GM12872 (cell line): ENCODE measurements around the gene IGDCC3.

ENCODE experiments used
- TF ChIP-seq, protein P1 (sequence below): IDR thresholded peaks from 3 replicates; pipeline ENCODE4 v1.5.1; 2011; ENCODE audit warnings: low read depth, mild to moderate bottlenecking, low read length, moderate library complexity; ENCODE audit not compliant: insufficient read depth

Gene IGDCC3

DNA sequence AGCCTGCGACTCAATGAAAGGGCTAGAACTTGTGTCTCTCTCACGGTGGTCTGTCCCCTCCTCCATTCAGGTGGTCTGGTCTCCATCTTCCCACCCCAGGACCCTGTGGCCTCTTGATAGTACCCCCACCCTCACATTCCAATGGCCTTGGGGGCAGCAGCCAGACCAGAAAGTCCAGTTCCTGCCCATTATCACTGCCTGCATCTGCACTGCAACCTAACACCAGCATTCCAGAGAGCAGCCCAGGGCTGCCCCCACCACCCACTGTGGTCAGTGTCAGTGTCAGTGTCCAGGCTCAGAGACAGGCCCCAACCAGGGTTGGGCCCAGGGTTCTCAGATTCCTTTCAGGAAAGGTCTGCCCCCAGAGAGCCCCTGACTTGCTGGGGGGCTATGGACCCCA lies 12.6 kb downstream of the IGDCC3 start:
- TF ChIP-seq, protein P1, sequence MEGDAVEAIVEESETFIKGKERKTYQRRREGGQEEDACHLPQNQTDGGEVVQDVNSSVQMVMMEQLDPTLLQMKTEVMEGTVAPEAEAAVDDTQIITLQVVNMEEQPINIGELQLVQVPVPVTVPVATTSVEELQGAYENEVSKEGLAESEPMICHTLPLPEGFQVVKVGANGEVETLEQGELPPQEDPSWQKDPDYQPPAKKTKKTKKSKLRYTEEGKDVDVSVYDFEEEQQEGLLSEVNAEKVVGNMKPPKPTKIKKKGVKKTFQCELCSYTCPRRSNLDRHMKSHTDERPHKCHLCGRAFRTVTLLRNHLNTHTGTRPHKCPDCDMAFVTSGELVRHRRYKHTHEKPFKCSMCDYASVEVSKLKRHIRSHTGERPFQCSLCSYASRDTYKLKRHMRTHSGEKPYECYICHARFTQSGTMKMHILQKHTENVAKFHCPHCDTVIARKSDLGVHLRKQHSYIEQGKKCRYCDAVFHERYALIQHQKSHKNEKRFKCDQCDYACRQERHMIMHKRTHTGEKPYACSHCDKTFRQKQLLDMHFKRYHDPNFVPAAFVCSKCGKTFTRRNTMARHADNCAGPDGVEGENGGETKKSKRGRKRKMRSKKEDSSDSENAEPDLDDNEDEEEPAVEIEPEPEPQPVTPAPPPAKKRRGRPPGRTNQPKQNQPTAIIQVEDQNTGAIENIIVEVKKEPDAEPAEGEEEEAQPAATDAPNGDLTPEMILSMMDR, result no peak

DNA sequence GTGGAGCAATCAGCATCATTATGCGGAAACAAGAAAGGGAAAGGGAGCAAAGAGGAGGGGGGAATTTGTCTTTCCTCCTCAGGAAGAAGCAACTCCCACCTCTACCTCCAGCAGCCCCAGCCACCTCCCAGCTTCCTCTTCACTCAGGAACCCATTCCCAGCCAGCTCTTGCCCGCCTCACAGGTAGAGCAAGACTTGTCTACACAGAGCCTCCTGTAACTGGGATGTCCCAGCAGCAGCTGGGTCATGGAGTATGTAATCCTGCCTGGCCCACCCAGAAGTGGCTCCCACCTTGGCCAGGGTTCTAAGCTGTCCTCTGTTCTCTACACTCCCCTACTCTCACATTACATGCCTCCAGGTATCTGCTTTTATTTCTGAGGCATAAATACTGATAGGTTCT lies 14.0 kb downstream of the IGDCC3 start:
- TF ChIP-seq, protein P1, result no peak

DNA sequence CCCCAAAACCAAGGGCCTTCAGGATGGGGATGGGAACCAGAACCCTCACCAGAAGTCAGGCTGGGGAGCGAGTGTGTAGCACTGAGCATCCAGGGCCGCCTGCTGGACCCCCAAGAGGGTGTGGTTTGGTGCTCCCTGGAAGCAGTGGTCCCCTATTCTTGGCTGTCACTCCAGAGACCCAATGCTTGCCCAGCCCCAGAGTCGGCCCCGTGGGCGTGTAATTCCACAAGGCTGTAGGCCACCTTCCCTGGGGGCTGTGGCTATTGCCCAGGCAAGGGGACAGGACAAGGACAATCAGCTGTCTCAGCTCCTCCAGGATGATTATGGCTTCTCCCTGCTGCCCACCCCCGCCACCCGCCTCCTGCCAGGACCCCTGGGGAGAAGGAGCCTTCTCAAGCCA lies 14.5 kb downstream of the IGDCC3 start:
- TF ChIP-seq, protein P1, result no peak

DNA sequence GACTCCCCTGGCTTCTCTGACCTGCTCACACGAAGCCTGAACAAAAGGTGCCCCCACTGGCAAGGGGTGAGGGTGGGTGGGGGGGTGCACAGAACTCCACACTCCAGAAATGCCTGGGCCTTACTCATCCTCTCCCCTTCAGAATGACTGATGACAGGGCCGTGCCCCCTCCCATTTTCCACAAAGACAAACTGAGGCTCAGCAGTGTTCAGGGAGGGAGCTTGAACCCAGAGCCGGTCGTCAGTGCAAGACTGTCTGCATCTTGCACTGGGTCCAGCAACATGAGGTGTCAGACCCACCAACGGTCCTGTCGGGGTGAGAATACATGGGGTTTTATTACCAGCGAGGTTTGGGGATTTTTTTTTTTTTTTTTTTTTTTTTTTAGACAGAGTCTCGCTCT lies 15.3 kb downstream of the IGDCC3 start:
- TF ChIP-seq, protein P1, result no peak

DNA sequence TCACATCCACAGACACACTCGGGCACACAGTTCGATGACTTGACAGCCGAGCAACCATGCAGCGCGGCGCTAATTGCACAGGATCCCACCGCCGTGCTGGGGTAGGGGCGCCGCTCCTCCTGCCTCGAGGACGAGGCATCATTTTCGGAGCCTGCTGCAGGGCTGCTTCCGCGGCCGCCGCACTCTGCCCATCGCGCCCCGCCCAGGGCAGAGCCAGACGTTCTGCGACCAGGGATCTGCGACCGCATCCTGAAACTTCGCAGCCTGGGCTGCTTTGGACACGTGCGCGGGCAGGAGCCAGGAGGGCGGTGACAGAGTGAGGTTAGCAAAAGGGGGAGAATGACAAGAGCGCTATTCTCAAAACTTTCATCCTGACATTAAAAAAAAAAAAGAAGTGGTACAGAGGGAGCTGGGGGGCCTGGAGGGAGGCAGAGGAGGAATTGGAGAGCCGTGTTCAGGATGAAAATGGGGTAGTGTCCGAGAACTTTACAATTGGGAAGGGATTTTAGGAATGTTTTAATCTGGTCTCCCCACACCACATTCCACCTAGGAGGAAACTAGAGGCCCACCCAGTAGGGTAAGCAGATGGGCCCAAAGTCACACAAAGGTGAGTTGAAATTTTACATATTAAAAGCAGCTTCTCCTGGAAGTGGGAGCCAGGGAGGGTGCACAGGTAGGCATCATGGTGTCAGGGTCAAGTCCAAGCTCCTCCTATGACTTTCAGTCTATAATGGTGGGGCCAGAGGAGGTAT lies 15.9 kb downstream of the IGDCC3 start:
- TF ChIP-seq, protein P1, result no peak

DNA sequence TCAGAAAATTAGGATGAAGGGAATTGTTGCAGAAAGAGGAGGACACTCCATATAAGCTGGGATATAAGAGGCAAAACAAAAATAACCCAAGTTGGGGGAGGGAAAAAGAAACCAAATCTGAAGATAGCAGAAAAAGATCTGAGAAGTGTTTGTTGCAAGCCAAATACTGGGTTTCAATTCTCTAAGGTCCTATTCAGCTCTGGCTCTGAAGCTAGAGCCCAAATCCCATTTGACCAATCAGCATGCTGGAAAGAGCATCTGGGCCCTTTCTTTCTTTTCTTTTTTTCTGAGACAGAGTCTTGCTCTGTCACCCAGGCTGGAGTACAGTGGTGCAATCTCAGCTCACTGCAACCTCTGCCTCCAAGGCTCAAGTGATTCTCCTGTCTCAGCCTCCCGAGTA lies 17.3 kb downstream of the IGDCC3 start:
- TF ChIP-seq, protein P1, result no peak

DNA sequence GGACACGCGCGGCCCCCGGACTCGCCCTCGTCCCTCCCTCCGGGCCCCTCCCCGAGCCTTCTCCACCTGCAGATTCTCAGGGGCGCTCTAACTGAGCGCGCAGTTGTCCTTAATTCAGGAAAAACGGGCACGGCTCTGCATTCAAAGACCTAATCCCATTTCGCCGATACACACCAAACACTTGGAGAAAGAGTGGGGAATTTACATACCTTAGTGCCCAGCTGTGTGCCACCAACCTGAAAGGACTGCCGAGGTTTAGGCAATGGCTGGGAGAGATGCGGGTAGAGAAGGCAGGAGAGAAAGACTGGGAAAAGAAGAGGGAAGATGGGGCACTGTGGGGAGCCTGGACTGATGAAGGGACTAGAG lies 21.8 kb downstream of the IGDCC3 start:
- TF ChIP-seq, protein P1, result no peak
